ENCODE measurements around the gene OR52K1.

- TF ChIP-seq, protein P1, sequence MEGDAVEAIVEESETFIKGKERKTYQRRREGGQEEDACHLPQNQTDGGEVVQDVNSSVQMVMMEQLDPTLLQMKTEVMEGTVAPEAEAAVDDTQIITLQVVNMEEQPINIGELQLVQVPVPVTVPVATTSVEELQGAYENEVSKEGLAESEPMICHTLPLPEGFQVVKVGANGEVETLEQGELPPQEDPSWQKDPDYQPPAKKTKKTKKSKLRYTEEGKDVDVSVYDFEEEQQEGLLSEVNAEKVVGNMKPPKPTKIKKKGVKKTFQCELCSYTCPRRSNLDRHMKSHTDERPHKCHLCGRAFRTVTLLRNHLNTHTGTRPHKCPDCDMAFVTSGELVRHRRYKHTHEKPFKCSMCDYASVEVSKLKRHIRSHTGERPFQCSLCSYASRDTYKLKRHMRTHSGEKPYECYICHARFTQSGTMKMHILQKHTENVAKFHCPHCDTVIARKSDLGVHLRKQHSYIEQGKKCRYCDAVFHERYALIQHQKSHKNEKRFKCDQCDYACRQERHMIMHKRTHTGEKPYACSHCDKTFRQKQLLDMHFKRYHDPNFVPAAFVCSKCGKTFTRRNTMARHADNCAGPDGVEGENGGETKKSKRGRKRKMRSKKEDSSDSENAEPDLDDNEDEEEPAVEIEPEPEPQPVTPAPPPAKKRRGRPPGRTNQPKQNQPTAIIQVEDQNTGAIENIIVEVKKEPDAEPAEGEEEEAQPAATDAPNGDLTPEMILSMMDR (conservative IDR thresholded peaks at IDR 0.05; ENCODE audit: low read length): no peak
- no peak for TF ChIP-seq EZH2phosphoT487 (IDR thresholded peaks at IDR 0.05; ENCODE audit: borderline replicate concordance)
These were observed 9.6 kb downstream of the OR52K1 start for GRCh38 chr11:4491878-4492606.

Measured in Loucy (cell line).